Measurements from ENCODE around the gene MAD1L1. TPM values are rescaled to one million over a fixed set of nuclear protein-coding genes. Genes with fewer than 3 reads are reported as not detected.

Gene MAD1L1
- total and polyA plus RNA-seq, 2 of the 8 experiments (the other 6 are each of a cell fraction or from before 2014, with no cell fraction given) = 40.4 to 44.6 TPM

GRCh38 chr7:1812509-1813393 lies 420.0 kb downstream of the MAD1L1 start (continued):
- TF ChIP-seq BACH1 (IDR thresholded peaks at IDR 0.05; ENCODE audit: low read length) (no peak), EP300 (IDR thresholded peaks at IDR 0.05; ENCODE audit: borderline replicate concordance in 1 of 2, low read depth in 2 of 2, low read length in 2 of 2) (no peak)
- TF ChIP-seq, protein P1, sequence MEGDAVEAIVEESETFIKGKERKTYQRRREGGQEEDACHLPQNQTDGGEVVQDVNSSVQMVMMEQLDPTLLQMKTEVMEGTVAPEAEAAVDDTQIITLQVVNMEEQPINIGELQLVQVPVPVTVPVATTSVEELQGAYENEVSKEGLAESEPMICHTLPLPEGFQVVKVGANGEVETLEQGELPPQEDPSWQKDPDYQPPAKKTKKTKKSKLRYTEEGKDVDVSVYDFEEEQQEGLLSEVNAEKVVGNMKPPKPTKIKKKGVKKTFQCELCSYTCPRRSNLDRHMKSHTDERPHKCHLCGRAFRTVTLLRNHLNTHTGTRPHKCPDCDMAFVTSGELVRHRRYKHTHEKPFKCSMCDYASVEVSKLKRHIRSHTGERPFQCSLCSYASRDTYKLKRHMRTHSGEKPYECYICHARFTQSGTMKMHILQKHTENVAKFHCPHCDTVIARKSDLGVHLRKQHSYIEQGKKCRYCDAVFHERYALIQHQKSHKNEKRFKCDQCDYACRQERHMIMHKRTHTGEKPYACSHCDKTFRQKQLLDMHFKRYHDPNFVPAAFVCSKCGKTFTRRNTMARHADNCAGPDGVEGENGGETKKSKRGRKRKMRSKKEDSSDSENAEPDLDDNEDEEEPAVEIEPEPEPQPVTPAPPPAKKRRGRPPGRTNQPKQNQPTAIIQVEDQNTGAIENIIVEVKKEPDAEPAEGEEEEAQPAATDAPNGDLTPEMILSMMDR (IDR thresholded peaks at IDR 0.05; ENCODE audit: control extremely low read depth in 1 of 3, insufficient read depth in 1 of 3, low read depth in 1 of 3, low read length in 3 of 3) = peak; percentile 17 to 43 (median 38)
